HG03469 (cell line): ENCODE measurements around the gene CYP2B6.
"Not testable (repeated sequence)": the region's sequence is repeated elsewhere in the genome, so short reads cannot be mapped to it uniquely, and the experiment has no call there.

Experiments used
- ATAC-seq: cut with Tn5 transposase; IDR thresholded peaks from one replicate; pipeline ENCODE4 v1.9.1; 2021; ENCODE audit warnings: mild to moderate bottlenecking, moderate library complexity, moderate number of reproducible peaks; ENCODE audit not compliant: unreplicated experiment

CYP2B6 gene

GRCh38 chr19:40979759-40980158 is 11.3 kb upstream of the CYP2B6 start:
- not testable (repeated sequence) for ATAC-seq

DNA sequence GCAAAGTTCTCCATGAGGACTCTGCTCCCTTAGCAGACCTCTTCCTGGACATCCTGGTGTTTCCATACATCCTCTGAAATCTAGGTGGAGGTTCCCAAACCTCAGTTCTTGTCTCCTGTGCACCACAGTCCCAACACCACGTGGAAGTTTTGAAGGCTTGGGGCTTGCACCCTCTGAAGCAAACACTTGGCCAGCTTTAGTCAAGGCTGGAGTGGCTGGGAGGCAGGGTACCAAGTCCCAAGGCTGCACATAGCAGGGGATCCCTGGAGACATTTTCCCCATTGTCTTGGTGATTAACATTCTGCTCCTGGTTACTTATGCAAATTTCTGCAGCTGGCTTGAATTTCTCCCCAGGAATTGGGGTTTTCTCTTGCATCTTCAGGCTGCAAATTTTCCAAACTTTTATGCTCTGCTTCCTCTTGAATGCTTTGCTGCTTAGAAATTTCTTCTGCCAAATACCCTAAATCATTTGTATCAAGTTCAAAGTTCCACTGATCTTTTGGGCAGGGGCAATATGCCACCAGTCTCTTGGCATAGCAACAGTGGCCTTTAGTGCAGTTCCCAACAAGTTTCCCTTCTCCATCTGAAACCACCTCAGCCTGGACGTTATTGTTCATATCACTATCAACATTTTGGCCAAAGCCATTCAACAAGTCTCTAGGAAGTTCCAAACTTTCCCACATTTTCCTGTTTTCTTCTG is 10.2 kb upstream of the CYP2B6 start:
- ATAC-seq: not testable (repeated sequence)

DNA sequence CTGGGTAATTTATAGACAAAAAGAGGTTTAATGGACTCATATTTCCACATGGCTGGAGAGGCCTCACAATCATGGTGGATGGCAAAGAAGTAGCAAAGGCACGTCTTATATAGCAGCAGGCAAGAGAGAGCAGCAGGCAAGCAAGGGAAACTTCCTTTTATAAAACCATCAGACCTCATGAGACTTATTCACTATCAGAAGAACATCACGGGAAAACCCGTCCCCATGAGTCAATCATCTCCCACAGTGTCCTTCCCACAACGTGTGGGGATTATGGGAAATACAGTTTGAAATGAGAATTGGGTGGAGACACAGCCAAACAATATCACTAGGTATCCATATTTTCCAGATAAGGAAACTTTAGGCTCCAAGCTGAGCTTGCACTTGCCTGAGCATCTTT is 9.5 kb upstream of the CYP2B6 start:
- ATAC-seq: no peak

- no peak for ATAC-seq
Measured at GRCh38 chr19:40982594-40983101, 8.4 kb upstream of the CYP2B6 start.

GRCh38 chr19:40989453-40989852 is 1.6 kb upstream of the CYP2B6 start:
- ATAC-seq: no peak

DNA sequence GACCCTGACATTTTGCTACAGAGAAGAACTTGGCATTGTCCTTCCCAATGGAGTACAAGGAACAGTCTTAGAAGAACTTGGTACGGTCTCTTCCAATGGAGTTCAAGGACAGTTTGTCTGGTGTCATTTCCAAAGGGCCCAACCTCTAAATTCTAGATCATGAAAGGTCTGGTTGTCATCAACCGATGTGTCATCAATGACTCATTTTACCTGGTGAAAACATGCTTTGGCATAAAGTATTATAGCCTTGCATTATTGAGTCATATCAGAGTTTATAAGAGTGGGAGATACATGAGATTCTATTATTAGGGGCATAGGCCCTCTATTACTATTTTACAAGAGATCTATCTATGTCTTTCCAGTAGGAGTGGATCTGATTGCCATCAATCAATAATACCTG is 4.3 kb downstream of the CYP2B6 start:
- ATAC-seq: no peak

DNA sequence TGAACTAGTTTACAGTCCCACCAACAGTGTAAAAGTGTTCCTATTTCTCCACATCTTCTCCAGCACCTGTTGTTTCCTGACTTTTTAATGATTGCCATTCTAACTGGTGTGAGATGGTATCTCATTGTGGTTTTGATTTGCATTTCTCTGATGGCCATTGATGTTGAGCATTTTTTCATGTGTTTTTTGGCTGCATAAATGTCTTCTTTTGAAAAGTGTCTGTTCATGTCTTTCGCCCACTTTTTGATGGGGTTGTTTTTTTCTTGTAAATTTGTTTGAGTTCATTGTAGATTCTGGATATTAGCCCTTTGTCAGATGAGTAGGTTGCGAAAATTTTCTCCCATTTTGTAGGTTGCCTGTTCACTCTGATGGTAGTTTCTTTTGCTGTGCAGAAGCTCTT is 7.9 kb downstream of the CYP2B6 start:
- not testable (repeated sequence) for ATAC-seq

GRCh38 chr19:41000310-41000737 is 9.2 kb downstream of the CYP2B6 start:
- ATAC-seq: no peak

- no peak for ATAC-seq
Measured at GRCh38 chr19:41001243-41001971, 10.3 kb downstream of the CYP2B6 start.

- not testable (repeated sequence) for ATAC-seq
Measured at GRCh38 chr19:41003656-41004055, 12.6 kb downstream of the CYP2B6 start.

DNA sequence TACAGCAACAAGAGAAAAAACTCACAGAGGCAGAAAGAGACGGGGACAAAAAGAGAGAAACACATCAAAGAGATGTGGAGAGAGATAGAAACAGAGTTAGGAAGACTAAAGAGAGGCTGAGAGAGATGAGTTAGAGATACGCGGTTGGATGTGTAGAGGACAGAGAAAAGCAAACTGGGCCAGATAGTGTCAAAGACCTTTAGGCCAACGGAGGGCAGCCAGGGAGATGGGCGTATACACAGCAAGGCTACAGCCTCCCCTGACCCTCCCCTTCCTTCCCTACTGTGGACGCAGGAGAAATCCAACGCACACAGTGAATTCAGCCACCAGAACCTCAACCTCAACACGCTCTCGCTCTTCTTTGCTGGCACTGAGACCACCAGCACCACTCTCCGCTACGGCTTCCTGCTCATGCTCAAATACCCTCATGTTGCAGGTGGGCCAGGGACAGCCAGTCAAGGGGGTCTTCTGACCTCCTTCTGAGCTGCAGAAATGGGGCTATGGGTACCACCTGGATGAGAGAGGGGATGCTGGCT is 18.7 kb downstream of the CYP2B6 start:
- no peak for ATAC-seq

DNA sequence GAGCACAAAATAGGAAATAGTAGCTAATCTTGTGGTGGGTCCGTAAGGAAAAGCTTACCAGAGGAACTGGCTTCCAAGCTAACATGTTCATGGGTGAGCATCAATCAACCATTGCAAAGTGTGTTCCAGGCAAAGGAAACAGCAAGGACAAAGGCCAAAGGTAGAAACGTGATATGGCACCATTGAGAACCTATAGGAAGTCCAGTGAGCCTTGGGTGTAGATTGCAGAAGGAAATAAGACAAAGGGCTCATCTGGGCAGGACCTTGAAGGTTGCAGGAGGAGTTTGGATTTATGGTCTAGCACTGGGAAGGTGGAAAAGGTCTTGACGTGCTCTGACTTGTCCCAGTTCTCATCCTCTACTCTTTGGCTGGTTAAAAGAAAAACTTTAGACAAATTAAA is 22.3 kb downstream of the CYP2B6 start:
- no peak for ATAC-seq

DNA sequence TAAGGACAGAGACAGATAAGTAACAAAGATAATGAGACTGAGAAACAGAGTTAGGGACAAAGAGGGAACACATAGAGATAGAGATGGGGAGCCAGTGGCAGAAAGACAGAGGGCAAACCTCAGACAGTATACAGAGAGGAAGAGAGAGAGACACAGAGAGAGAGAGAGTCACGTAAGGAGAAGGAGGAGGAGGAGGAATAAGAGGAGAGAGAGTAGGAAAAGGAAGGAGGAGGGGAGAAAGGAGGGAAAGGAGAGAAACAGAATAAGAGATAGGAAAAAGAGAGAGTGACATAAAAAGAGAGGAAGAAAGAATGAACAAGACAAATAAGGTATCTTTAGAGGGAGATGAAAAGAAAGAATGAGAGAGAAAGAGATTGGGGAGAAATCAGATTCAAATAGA is 23.6 kb downstream of the CYP2B6 start:
- no peak for ATAC-seq

DNA sequence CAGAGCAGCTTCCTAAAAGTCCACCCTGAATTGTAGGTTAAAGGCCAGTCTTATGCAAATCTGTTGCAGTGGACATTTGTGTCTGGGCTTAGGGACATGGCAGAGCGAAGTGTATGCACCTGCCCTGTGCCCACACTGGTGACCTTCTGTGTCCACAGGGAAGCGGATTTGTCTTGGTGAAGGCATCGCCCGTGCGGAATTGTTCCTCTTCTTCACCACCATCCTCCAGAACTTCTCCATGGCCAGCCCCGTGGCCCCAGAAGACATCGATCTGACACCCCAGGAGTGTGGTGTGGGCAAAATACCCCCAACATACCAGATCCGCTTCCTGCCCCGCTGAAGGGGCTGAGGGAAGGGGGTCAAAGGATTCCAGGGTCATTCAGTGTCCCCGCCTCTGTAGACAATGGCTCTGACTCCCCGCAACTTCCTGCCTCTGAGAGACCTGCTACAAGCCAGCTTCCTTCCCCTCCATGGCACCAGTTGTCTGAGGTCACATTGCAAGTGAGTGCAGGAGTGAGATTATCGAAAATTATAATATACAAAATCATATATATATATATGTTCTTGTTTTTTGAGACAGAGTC is 25.5 kb downstream of the CYP2B6 start:
- ATAC-seq: no peak

GRCh38 chr19:41018736-41019290 is 27.7 kb downstream of the CYP2B6 start:
- ATAC-seq: no peak

DNA sequence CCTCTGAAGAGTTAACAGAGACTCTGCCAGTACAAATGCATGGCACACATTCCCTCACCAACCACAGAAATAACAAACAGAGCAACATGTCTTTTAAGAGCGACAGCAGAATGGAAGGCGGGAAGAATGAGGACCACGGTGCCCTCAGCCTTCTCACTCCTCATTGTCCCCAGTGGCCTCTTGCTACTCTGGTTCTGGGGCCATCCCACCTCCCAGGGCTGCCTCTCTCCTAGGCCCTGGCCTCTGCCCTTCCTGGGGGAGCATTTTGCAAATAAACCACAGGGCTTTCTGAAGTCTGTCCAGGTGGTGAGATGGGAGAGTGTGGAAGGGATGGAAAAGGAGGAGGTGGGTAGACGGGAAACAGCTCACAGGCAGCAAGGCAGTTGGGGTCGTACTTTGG is 28.3 kb downstream of the CYP2B6 start:
- ATAC-seq: no peak

DNA sequence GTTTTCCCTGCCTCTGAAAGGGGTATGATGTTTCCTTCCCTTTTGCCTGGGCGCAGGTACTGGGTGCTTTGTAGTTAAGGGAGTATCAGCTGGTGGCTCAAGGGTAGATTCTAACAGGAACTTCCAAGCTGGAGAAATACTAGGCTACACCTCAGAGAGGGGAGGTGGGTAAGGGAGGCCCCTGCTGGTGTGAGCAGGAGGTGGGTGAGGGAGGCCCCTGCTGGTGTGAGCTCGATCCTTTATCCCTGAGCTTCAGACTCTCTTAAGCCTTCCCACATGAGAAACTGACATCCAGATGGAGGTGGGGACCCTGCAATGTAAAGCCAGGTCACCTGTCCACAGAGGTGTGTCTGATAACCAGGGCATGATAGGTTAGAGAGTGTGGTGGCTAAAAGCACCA is 32.1 kb downstream of the CYP2B6 start:
- no peak for ATAC-seq

GRCh38 chr19:41025411-41025810 is 34.3 kb downstream of the CYP2B6 start:
- no peak for ATAC-seq

DNA sequence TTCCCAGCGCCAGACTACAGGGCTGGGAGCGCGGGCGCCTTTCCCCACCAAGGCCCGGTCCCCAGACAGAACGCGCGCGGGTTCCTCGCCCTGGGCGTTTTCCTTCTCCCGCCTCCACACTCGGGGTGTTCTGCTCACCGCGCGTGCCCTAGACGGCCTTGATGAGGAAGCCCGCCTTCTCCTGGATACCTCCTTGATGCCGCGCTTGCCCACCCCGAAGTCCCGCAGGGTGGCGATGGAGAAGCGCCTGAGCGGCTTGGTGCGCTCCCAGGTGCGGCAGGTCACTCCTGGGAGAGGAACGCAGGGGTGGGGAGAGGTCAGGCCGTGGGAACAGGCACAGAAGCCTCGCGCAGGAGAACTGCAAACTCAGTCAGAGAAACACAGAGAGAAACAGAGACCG is 34.8 kb downstream of the CYP2B6 start:
- ATAC-seq: no peak

- no peak for ATAC-seq
Measured at GRCh38 chr19:41027273-41027967, 36.3 kb downstream of the CYP2B6 start.
